ENCODE measurements around the gene EFCAB11. TPM values are rescaled to one million over a fixed set of nuclear protein-coding genes. Genes with fewer than 3 reads are reported as not detected.

Gene EFCAB11
- total RNA-seq, 6 experiments from 2014 or later, result 1.7 to 4.7 (median 3.2) TPM

DNA sequence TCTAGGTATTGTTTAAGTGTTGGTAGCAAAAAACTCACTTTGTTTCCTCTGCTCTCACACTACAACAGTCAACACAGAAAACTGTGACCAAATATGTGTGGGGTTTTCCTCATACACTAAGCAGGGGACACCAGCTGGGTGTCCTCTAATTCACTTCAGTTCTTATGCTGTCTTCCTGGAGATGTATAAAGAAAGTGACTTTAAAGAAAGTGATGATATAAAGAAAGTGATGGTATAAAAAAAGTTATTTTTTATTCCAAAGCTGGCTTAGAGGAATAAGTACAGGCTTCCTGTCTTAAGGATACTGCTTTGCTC, 32.6 kb upstream of the EFCAB11 start:
- Histone ChIP-seq H3K27me3 (no peaks in the 10 kb centered on the region), H3K4me1 (peaks cover 0 to 9% (median 0%) of the 10 kb centered on the region in 4 donors), H3K4me3 (no peak overlapping the region), H3K36me3 (peaks cover 0 to 8% (median 0%) of the 10 kb centered on the region in 4 donors), H3K27ac (no peak overlapping the region), H3K9me3 (no peaks in the 10 kb centered on the region)
- intact Hi-C loops (cut with DNase I), result no loop called here
- no peak for DNase-seq
- ATAC-seq, result no peak
- TF ChIP-seq, protein P1, sequence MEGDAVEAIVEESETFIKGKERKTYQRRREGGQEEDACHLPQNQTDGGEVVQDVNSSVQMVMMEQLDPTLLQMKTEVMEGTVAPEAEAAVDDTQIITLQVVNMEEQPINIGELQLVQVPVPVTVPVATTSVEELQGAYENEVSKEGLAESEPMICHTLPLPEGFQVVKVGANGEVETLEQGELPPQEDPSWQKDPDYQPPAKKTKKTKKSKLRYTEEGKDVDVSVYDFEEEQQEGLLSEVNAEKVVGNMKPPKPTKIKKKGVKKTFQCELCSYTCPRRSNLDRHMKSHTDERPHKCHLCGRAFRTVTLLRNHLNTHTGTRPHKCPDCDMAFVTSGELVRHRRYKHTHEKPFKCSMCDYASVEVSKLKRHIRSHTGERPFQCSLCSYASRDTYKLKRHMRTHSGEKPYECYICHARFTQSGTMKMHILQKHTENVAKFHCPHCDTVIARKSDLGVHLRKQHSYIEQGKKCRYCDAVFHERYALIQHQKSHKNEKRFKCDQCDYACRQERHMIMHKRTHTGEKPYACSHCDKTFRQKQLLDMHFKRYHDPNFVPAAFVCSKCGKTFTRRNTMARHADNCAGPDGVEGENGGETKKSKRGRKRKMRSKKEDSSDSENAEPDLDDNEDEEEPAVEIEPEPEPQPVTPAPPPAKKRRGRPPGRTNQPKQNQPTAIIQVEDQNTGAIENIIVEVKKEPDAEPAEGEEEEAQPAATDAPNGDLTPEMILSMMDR (IDR thresholded peaks at IDR 0.05), result no peak
- TF ChIP-seq POLR2A (IDR thresholded peaks at IDR 0.05), result no peak

DNA sequence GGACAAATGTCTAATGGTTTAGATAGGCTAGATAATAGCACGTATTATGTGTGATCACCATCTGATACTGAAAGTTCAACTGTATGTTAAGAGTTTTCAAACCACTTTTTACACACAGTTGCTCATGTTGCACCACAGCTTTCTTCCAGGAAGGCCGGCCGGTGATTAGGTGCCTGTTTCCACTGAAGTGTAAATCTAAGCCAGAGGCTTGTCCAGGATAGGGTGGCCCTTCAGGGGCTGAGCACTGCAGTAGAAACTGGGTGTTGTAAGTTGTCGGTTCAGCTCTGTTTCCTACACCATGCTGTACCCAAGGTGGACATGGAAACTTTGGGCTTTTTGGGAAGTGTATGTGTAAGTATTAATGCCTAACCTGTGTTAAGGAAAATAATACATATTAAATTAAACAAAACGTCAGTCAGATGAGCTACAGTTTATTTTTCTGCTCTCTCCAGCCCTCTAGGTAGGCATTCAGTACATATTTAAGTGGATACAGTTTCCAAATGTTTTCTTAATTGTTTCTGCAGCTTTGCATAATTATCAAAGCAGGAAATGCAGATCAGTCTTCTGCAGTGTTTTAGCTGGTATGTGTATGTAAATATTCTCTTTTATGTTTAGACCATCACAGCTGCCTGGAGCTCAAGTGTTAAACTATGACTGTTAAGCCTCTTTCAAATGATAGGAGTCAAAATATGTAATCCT, 32.1 kb upstream of the EFCAB11 start:
- Histone ChIP-seq H3K27me3 (no peaks in the 10 kb centered on the region), H3K27ac (no peak overlapping the region), H3K9me3 (no peaks in the 10 kb centered on the region), H3K4me1 (peaks cover 0 to 9% (median 0%) of the 10 kb centered on the region in 4 donors), H3K4me3 (no peak overlapping the region), H3K36me3 (peaks cover 0 to 8% (median 0%) of the 10 kb centered on the region in 4 donors)
- 87% methylated on average over 5 of the region's 5 CpGs for WGBS (ENCODE audit: insufficient coverage, low coverage, low lambda C conversion rate, missing lambda C conversion rate)
- intact Hi-C loops (cut with DNase I), result no loop called here
- no peak for ATAC-seq
- no peak for DNase-seq
- TF ChIP-seq, protein P1 (IDR thresholded peaks at IDR 0.05), result no peak
- no peak for TF ChIP-seq POLR2A (IDR thresholded peaks at IDR 0.05)

DNA sequence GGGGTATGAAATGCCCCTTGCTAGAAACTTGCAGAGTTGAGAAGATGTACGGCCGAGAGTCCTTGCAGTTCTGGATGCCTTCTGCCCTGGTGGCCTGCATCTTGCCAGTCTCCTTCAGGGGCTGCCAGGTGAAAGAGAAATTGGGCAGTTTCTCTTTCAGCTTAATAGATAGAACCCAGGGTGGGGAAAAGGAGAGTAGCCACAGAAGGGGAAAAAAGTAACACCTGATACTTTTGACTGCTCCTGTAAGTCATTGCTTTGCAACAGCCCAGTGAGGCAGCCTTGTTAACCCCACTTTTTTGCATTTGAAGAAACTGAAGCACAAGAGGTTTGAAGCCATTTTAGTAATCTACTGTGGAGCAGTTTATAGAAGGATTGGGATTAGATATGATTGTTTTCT, 28.8 kb upstream of the EFCAB11 start:
- Histone ChIP-seq H3K9me3 (no peaks in the 10 kb centered on the region), H3K27me3 (no peaks in the 10 kb centered on the region), H3K4me3 (no peak overlapping the region), H3K36me3 (peaks cover 0 to 21% (median 0%) of the 10 kb centered on the region in 4 donors), H3K27ac (no peak overlapping the region), H3K4me1 (no peaks in the 10 kb centered on the region)
- intact Hi-C loops (cut with DNase I), result no loop called here
- 100% methylated on average over 2 of the region's 2 CpGs for WGBS (ENCODE audit: insufficient coverage, low coverage, low lambda C conversion rate, missing lambda C conversion rate)
- TF ChIP-seq, protein P1 (IDR thresholded peaks at IDR 0.05), result no peak
- no peak for TF ChIP-seq POLR2A (IDR thresholded peaks at IDR 0.05)
- ATAC-seq (no peak), DNase-seq (no peak)

DNA sequence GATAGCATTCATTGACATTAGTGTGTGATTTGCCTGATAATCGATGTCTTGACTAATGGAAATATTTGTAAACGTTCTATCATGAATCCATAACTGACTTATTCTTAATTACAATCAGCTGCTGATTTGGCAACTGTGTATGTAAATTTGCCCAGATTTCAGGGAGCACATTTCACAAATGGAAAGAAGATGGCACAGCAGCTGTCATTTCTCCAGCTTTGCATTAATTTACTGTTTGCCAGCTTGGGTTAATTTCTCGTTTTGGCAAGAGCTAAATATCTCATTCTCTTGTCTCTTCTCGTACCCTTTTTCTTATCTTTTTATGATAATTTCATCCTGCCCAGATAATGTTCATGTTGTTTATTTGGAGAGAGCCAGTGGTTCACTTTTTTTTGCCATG, 24.1 kb upstream of the EFCAB11 start:
- Histone ChIP-seq H3K36me3 (peaks cover 0 to 17% (median 1%) of the 10 kb centered on the region in 4 donors), H3K27me3 (no peaks in the 10 kb centered on the region), H3K4me1 (no peaks in the 10 kb centered on the region), H3K4me3 (no peak overlapping the region), H3K9me3 (no peaks in the 10 kb centered on the region), H3K27ac (no peak overlapping the region)
- no peak for DNase-seq
- WGBS (ENCODE audit: insufficient coverage, low coverage, low lambda C conversion rate, missing lambda C conversion rate), result 68% methylated on average over 4 of the region's 4 CpGs
- ATAC-seq, result no peak
- TF ChIP-seq, protein P1 (IDR thresholded peaks at IDR 0.05), result no peak
- no peak for TF ChIP-seq POLR2A (IDR thresholded peaks at IDR 0.05)
- intact Hi-C loops (cut with DNase I), result loop anchor here in 1 of 2 donors (10.0 kb wide), 1 partner anchor 256 kb away; no protein-coding TSS in a partner anchor
